Lung (tissue), 12 donors: ENCODE data around the gene HOMEZ. TPM values are rescaled to one million over a fixed set of nuclear protein-coding genes. Genes with fewer than 3 reads are reported as not detected.
A peak's percentile ranks its signal among the peaks of the same experiment; 100 is the strongest.
"Not testable (repeated sequence)": the region's sequence is repeated elsewhere in the genome, so short reads cannot be mapped to it uniquely, and the experiment has no call there.

Experiments
- ATAC-seq: fragments of 200-7000 bp; cut with Tn5 transposase; one replicate; pipeline ENCODE4 v1.9.1; 2020; ENCODE audit warnings: moderate number of reproducible peaks; ENCODE audit not compliant: insufficient read depth, low FRiP score
- DNase-seq, 3 donors: peaks; one replicate each; pipeline ENCODE4 v3.0.0-alpha.2; 2013 to 2017
- H3K27ac ChIP-seq, 2 donors: one replicate each; pipeline ENCODE4 v1.5.1; 2013; ENCODE audit warnings: mild to moderate bottlenecking in 2 of 2, moderate library complexity in 2 of 2, control low read depth in 1 of 2, inconsistent platforms in 1 of 2, low read depth in 1 of 2, low read length in 1 of 2
- H3K27me3 ChIP-seq, 3 donors: one replicate each; pipeline ENCODE4 v1.5.1; 2013; ENCODE audit warnings: low read length in 2 of 3; ENCODE audit not compliant: control insufficient read depth in 3 of 3, insufficient read depth in 3 of 3
- H3K36me3 ChIP-seq, 4 donors: one replicate each; pipeline ENCODE4 v1.5.1; 2013; ENCODE audit warnings: low read length in 4 of 4, mild to moderate bottlenecking in 1 of 4, moderate library complexity in 1 of 4; ENCODE audit not compliant: control insufficient read depth in 4 of 4, insufficient read depth in 4 of 4
- H3K4me1 ChIP-seq, 5 donors: one replicate each; pipeline ENCODE4 v1.5.1; 2013; ENCODE audit warnings: low read length in 5 of 5, mild to moderate bottlenecking in 2 of 5, moderate library complexity in 1 of 5; ENCODE audit not compliant: control insufficient read depth in 5 of 5, insufficient read depth in 5 of 5
- H3K4me3 ChIP-seq: one replicate; pipeline ENCODE4 v1.5.1; 2013; ENCODE audit warnings: mild to moderate bottlenecking, control low read depth, moderate library complexity
- H3K9ac ChIP-seq, 2 donors: one replicate each; pipeline ENCODE4 v1.5.1; 2013; ENCODE audit warnings: low read length in 2 of 2, control low read depth in 1 of 2; ENCODE audit not compliant: insufficient read depth in 1 of 2
- H3K9me3 ChIP-seq, 4 donors: one replicate each; pipeline ENCODE4 v1.5.1; 2013; ENCODE audit warnings: low read length in 3 of 4, mild to moderate bottlenecking in 1 of 4, moderate library complexity in 1 of 4; ENCODE audit not compliant: control insufficient read depth in 4 of 4, insufficient read depth in 3 of 4
- WGBS, 2 donors: extraction: QIAGEN DNeasy Blood & Tissue Kit; methylation state at CpG; one replicate each; pipeline ENCODE4 v1.1.7; 2013; 5-methylcytosine and 5-hydroxymethylcytosine counted together
- polyA plus RNA-seq, 2 donors: library from polyadenylated mRNA; stranded (reverse); fragments of 200-250 nt; gene quantifications; one replicate each; pipeline ENCODE4 v1.2.1, GENCODE V29; 2013
- total RNA-seq, 2 donors: library from RNA; depleted of rRNA in 1 of 2; stranded (reverse); fragments of >200 nt in 1 of 2; gene quantifications; one replicate each; pipeline ENCODE4 v1.2.1, GENCODE V29; 2014 to 2021
- TF ChIP-seq, protein P1 (sequence below): IDR thresholded peaks from 2 replicates; pipeline ENCODE4 v1.5.1; 2012; ENCODE audit warnings: mild to moderate bottlenecking; ENCODE audit errors: control extremely low read depth, extremely low read depth
- donor health status: control.
- donor health status: control.
- donor health status: Bipolar disorder and iron deficiency.
- donor health status: healthy.
- donor health status: DM: yes; HTN: yes; CAD: no.

The HOMEZ gene
- total and polyA plus RNA-seq, 4 donors, result 6.1 to 13.4 (median 8.4) TPM

DNA sequence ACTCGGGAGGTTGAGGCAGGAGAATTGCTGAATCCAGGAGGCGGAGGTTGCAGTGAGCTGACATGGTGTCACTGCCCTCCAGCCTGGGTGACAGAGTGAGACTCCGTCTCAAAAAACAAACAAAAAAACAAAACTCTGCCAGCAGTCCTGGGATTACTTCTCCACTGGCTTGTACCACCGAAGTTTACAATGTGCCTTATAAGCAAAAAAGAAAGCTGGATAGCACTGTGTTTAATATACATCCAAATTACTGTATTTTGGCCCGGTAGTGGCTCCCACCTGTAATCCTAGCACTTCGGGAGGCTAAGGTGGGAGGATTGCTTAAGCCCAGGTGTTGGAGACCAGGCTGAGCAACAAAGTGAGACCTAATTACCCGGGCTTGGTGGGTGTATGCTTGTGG, 16.7 kb downstream of the HOMEZ start:
- DNase-seq, result no peak
- no peak overlapping the region for H3K27ac ChIP-seq
- no peaks in the 10 kb centered on the region for H3K27me3 ChIP-seq
- no peaks in the 10 kb centered on the region for H3K9me3 ChIP-seq
- WGBS, 2 donors, result 90 to 94% methylated on average over 7 of the region's 7 CpGs
- H3K36me3 ChIP-seq, result no peaks in the 10 kb centered on the region
- no peak overlapping the region for H3K9ac ChIP-seq
- H3K4me3 ChIP-seq, result no peak overlapping the region
- ATAC-seq, result no peak
- no peaks in the 10 kb centered on the region for H3K4me1 ChIP-seq
- TF ChIP-seq, protein P1, sequence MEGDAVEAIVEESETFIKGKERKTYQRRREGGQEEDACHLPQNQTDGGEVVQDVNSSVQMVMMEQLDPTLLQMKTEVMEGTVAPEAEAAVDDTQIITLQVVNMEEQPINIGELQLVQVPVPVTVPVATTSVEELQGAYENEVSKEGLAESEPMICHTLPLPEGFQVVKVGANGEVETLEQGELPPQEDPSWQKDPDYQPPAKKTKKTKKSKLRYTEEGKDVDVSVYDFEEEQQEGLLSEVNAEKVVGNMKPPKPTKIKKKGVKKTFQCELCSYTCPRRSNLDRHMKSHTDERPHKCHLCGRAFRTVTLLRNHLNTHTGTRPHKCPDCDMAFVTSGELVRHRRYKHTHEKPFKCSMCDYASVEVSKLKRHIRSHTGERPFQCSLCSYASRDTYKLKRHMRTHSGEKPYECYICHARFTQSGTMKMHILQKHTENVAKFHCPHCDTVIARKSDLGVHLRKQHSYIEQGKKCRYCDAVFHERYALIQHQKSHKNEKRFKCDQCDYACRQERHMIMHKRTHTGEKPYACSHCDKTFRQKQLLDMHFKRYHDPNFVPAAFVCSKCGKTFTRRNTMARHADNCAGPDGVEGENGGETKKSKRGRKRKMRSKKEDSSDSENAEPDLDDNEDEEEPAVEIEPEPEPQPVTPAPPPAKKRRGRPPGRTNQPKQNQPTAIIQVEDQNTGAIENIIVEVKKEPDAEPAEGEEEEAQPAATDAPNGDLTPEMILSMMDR, result no peak

DNA sequence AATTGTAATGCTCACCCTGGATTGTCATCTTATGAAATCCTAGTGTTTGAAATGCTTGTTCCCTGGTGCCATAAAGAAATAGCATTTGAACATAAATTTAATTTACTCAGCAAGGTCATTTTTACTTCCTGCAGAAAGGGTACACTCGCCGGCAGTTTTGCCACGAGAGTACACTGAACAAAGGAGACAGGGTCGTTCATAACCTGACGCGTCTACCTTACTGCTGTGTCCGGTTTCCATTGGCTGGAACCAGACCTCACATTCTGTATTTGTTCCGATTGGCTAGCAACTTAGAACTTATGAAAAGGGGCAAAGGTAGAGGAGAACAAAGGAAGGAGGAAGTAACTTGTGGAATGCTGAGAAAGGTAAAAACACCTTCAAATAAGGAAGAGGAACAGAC, 25.1 kb downstream of the HOMEZ start:
- DNase-seq, ATAC-seq, H3K9me3 ChIP-seq, H3K9ac ChIP-seq, H3K4me1 ChIP-seq, H3K36me3 ChIP-seq, H3K27me3 ChIP-seq, H3K27ac ChIP-seq, H3K4me3 ChIP-seq: not testable (repeated sequence)
- 77 to 79% methylated on average over 8 of the region's 8 CpGs for WGBS, 2 donors

DNA sequence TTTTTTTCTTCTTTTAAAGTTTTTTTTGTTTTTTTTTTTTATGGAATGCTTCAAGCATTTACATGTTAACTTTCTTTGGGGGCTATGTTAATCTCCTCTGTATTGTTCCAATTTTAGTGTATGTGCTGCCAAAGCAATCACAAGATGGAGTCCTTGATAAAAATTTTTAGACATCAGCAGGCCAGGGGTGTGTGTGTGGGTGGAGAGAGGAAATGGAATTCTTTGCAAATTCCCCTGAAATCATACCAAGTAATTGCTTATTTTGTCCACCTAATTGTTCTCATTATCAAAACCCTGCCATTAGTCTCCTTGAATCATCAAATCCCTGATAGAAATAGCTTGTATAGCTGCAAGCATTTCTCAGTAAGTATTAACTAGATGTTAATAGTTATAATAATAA, 26.5 kb downstream of the HOMEZ start:
- Histone ChIP-seq H3K9me3 (no peaks in the 10 kb centered on the region), H3K27ac (no peak overlapping the region), H3K36me3 (no peaks in the 10 kb centered on the region), H3K4me1 (peaks cover 0 to 6% (median 0%) of the 10 kb centered on the region in 5 donors), H3K9ac (no peak overlapping the region), H3K4me3 (no peak overlapping the region), H3K27me3 (peaks cover 0 to 3% (median 0%) of the 10 kb centered on the region in 3 donors)
- TF ChIP-seq, protein P1, result no peak
- ATAC-seq (no peak), DNase-seq (no peak)

DNA sequence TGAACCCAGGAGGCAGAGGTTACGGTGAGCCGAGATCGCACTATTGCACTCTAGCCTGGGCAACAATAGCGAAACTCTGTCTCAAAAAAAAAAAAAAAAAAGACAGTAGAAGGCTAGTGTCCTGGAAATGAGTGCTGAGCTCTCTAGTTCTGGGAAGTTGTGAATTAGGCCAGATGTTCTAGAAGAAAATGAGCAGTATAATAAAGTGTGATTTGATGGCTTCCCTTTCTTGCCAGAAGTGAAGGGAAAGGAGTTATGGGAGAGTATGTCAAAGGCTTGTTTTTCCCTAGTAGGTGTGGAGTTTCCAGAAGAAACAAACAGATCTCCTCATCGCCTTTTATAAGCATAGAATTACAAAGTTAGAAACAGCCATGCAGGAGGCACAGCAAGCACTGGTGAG, 27.7 kb downstream of the HOMEZ start:
- no peak overlapping the region for H3K4me3 ChIP-seq
- peaks cover 0 to 3% (median 0%) of the 10 kb centered on the region in 3 donors for H3K27me3 ChIP-seq
- no peaks in the 10 kb centered on the region for H3K36me3 ChIP-seq
- DNase-seq (peak in 2 of 3 donors; percentile 38 to 52), ATAC-seq (no peak)
- TF ChIP-seq, protein P1, result no peak
- no peak overlapping the region for H3K9ac ChIP-seq
- peaks cover 0 to 6% (median 0%) of the 10 kb centered on the region in 5 donors for H3K4me1 ChIP-seq
- 83 to 95% methylated on average over 5 of the region's 5 CpGs for WGBS, 2 donors
- no peak overlapping the region for H3K27ac ChIP-seq
- H3K9me3 ChIP-seq, result no peaks in the 10 kb centered on the region
